HUES48 (cell line): Measurements from ENCODE around the gene ZFP42.

Experiments
- H3K27ac ChIP-seq: one replicate; pipeline ENCODE4 v1.7.0; 2013; ENCODE audit warnings: low read depth, low read length, inconsistent platforms
- H3K27me3 ChIP-seq: 2 replicates; pipeline ENCODE4 v1.6.1; 2013; ENCODE audit warnings: mild to moderate bottlenecking, low read length; ENCODE audit not compliant: control insufficient read depth, insufficient read depth
- H3K36me3 ChIP-seq: 2 replicates; pipeline ENCODE4 v1.6.1; 2013; ENCODE audit warnings: low read length; ENCODE audit not compliant: control insufficient read depth, insufficient read depth
- H3K4me1 ChIP-seq: 2 replicates; pipeline ENCODE4 v1.6.1; 2013; ENCODE audit warnings: mild to moderate bottlenecking, low read length; ENCODE audit not compliant: control insufficient read depth, insufficient read depth
- H3K4me3 ChIP-seq: 2 replicates; pipeline ENCODE4 v1.5.1; 2013; ENCODE audit warnings: mild to moderate bottlenecking, low read depth, low read length
- H3K9ac ChIP-seq: 2 replicates; pipeline ENCODE4 v1.6.1; 2013; ENCODE audit warnings: mild to moderate bottlenecking, low read depth, low read length, moderate library complexity
- H3K9me3 ChIP-seq: 2 replicates; pipeline ENCODE4 v1.6.1; 2013; ENCODE audit warnings: low read length; ENCODE audit not compliant: control insufficient read depth, insufficient read depth

ZFP42 gene

DNA sequence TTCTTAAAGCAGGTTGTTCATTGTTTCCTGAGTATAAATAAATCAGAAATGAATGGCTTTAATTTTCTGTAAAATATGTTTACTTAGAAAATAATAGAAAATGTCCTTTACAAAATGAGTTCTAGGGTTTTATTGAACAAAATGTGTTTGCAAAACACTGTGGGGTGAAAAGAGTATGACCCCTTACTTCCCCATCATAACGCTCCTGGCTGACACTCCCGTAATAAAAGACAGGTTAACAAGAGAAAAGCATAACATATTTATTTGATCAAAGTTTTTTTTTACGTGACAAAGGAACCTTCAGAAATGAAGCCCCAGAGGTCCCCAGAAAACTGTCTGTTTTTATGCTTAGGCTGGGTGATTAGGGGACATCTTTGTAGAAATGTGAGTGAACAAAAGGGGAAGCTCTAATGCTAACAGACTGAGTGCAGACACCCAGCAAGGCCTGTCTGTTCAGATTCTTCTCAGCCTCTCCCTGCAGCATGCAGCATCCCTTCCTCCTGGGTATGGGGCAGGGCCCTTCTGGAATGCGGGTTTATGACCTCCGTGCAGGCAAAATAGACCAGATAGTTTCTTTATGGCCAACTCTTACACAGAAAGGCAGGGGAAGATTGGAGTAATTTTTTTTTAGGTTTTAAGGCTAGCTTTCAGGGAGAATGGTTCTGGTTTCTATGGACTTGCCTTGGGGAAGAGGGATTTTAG, 26.1 kb downstream of the ZFP42 start:
- no peak overlapping the region for H3K9ac ChIP-seq
- no peak overlapping the region for H3K4me3 ChIP-seq
- H3K27me3 ChIP-seq = no peaks in the 10 kb centered on the region
- peak overlapping the region; percentile 2 for H3K27ac ChIP-seq
- no peaks in the 10 kb centered on the region for H3K9me3 ChIP-seq
- H3K36me3 ChIP-seq = no peaks in the 10 kb centered on the region
- peaks cover 29% of the 10 kb centered on the region for H3K4me1 ChIP-seq

GRCh38 chr4:188023682-188024081, 28.1 kb downstream of the ZFP42 start:
- Histone ChIP-seq H3K9me3 (no peaks in the 10 kb centered on the region), H3K27me3 (no peaks in the 10 kb centered on the region), H3K36me3 (no peaks in the 10 kb centered on the region), H3K27ac (no peak overlapping the region), H3K4me3 (no peak overlapping the region), H3K4me1 (peaks cover 18% of the 10 kb centered on the region), H3K9ac (no peak overlapping the region)

DNA sequence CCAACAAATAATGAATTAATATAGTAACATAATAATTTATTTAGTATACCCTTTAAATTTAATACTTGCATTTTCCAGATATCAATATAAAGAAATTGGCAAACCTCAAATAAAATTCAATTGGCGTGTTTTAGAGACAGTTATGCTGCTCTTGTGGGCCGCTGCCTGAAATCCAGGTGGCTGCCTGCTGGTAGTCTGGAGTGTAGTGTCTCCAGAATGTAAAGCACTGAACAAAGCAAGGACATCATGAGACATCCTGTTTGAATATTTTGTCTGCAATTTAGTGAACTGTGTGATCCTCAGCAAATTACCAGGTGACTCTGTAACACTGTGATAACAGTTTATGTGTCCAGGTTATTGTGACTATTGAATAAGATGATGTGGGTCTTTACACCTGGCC, 29.9 kb downstream of the ZFP42 start:
- no peak overlapping the region for H3K9ac ChIP-seq
- no peak overlapping the region for H3K4me3 ChIP-seq
- no peaks in the 10 kb centered on the region for H3K9me3 ChIP-seq
- H3K36me3 ChIP-seq = no peaks in the 10 kb centered on the region
- peaks cover 21% of the 10 kb centered on the region for H3K4me1 ChIP-seq
- H3K27ac ChIP-seq = no peak overlapping the region
- H3K27me3 ChIP-seq = no peaks in the 10 kb centered on the region

DNA sequence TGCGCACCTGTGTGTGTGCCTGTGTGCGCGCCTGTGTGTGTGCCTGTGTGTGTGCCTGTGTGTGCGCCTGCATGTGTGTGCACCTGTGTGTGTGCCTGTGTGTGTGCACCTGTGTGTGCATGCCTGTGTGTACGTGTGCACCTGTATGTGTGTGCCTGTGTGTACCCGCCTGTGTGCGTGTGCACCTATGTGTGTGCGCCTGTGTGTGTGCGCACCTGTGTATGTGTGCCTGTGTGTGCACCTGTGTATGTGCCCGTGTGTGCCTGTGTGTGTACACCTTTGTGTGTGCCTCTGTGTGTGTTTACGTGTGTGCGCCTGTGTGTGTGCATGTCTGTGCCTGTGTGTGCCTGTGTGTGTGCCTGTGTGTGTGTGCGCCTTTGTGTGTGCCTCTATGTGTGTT, 33.5 kb downstream of the ZFP42 start:
- Histone ChIP-seq H3K36me3 (no peaks in the 10 kb centered on the region), H3K4me3 (no peak overlapping the region), H3K27ac (no peak overlapping the region), H3K4me1 (peaks cover 30% of the 10 kb centered on the region), H3K9ac (no peak overlapping the region), H3K9me3 (no peaks in the 10 kb centered on the region), H3K27me3 (no peaks in the 10 kb centered on the region)

GRCh38 chr4:188030401-188030800, 34.8 kb downstream of the ZFP42 start:
- no peak overlapping the region for H3K9ac ChIP-seq
- H3K27me3 ChIP-seq = no peaks in the 10 kb centered on the region
- H3K4me3 ChIP-seq = no peak overlapping the region
- no peak overlapping the region for H3K27ac ChIP-seq
- peaks cover 32% of the 10 kb centered on the region for H3K4me1 ChIP-seq
- no peaks in the 10 kb centered on the region for H3K36me3 ChIP-seq
- no peaks in the 10 kb centered on the region for H3K9me3 ChIP-seq

GRCh38 chr4:188031751-188032150, 36.2 kb downstream of the ZFP42 start:
- Histone ChIP-seq H3K27me3 (no peaks in the 10 kb centered on the region), H3K36me3 (no peaks in the 10 kb centered on the region), H3K4me3 (peak overlapping the region; percentile 56), H3K4me1 (peaks cover 37% of the 10 kb centered on the region), H3K27ac (peak overlapping the region; percentile 96), H3K9me3 (no peaks in the 10 kb centered on the region), H3K9ac (peak overlapping the region; percentile 68)

DNA sequence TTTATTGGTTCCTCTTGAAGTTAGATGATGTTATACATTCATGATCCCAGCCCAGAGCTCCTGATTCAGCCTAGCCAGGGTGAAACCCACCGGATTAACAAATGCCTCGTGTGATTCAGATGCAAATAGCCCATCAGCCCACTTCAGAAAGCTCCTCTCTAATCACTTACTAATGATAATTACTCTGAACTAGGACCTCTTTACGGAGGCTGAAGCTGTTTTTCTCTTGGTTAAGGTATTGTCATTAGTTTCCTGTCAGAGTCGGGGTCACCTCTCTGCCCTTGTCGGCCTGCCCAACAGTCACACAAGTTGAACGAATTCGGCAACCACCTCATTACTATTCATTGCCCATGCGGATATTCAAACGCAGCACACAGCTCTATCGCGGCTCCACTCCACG, 36.6 kb downstream of the ZFP42 start:
- Histone ChIP-seq H3K27ac (peak overlapping the region; percentile 96), H3K9ac (peak overlapping the region; percentile 68), H3K4me3 (peak overlapping the region; percentile 56), H3K4me1 (peaks cover 37% of the 10 kb centered on the region), H3K9me3 (no peaks in the 10 kb centered on the region), H3K36me3 (no peaks in the 10 kb centered on the region), H3K27me3 (no peaks in the 10 kb centered on the region)

DNA sequence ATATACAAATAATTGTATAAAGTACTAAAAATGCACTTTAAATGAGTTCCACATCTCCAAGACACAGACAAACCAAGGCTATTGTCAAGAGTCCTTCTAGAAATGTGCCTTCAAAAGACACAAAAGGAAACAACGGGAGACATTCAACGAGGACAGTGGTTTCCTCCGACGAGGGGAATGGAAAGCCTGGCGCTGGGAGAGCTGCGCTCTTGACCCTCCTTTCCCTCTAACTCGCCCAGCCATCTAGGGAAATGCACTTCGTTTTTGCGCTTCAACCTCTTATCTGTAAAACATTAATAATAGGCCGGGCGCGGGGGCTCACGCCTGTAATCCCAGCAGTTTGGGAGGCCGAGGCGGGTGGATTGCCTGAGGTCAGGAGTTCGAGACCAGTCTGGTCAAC, 37.0 kb downstream of the ZFP42 start:
- Histone ChIP-seq H3K4me3 (peak overlapping the region; percentile 56), H3K27ac (peak overlapping the region; percentile 96), H3K4me1 (peaks cover 37% of the 10 kb centered on the region), H3K36me3 (no peaks in the 10 kb centered on the region), H3K27me3 (no peaks in the 10 kb centered on the region), H3K9me3 (no peaks in the 10 kb centered on the region), H3K9ac (peak overlapping the region; percentile 68; the same call in 1 of the 2 replicates)

DNA sequence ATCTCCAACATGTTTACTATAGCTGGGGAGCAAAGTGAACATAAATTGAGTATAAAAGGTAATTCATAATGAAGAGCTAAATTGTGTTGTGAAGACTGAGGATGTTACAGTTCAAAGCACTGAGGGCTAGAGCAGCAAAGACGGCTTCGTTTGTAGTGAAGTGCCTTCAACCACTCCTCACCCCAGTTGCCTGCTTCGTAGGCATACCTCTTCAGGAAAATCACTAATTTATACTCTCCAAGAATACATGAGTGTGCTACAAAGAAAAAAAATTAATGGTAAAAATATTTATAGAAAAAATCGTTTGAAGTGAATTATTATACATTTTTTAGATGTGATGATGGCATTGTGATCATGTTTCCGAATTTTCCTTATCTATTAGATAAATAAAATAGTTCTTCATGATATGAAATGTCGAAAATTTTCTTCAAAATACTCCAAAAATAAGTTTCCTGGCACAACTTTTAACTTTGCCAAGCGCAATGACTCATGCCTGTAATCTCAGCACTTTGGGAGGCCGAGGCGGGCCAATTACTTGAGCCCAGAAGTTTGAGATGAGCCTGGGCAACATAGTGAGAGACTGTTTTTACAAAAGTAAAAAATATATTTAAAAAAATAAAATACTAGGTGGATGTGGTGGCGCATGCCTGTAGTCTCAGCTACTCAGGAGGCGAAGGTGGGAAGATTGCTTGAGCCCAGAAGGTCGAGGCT, 41.6 kb downstream of the ZFP42 start:
- H3K27ac ChIP-seq = no peak overlapping the region
- peaks cover 28% of the 10 kb centered on the region for H3K4me1 ChIP-seq
- no peak overlapping the region for H3K9ac ChIP-seq
- H3K9me3 ChIP-seq = no peaks in the 10 kb centered on the region
- H3K4me3 ChIP-seq = no peak overlapping the region
- H3K36me3 ChIP-seq = no peaks in the 10 kb centered on the region
- H3K27me3 ChIP-seq = no peaks in the 10 kb centered on the region

DNA sequence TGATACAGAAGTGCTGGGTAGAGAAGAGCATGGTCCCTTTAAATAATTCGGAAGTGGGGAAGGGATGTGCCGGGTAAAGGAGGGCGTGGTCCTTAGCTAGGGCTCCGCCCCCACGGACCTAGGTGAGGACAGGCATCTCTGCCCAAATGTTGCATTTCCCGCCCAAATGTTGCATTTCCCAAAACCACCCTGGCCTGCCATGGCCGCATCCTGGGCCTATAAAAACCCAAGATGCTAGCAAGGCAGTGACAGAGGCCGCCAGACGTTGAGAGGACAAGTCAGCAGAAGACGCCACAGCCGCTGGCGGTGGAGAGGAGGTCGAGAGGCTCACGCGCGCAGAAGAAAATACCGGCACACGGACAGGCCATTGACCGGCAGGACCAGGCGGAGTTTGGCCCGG, 46.1 kb downstream of the ZFP42 start:
- Histone ChIP-seq H3K9ac (no peak overlapping the region), H3K36me3 (no peaks in the 10 kb centered on the region), H3K27ac (no peak overlapping the region), H3K4me1 (peaks cover 14% of the 10 kb centered on the region), H3K4me3 (no peak overlapping the region), H3K27me3 (no peaks in the 10 kb centered on the region), H3K9me3 (no peaks in the 10 kb centered on the region)

DNA sequence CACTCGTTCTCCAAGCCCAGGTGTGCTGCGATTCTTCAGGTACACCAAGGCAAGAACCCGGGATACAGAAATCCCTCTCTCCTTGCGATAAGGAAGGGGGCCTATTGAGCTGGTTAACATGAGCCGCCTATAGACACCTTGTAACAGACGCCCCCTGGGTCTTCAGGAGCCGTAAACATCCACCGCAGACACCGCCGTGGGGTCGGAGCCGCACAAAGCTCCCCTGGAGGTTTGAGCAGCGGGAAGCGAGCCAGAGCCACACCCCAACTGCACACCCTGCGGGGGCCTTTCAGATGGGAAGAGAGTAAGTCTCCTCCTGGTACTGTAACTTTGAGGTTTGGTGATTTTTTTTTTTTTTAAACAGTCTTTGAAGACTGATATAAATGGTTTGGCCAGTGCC, 46.6 kb downstream of the ZFP42 start:
- Histone ChIP-seq H3K4me1 (peaks cover 14% of the 10 kb centered on the region), H3K36me3 (no peaks in the 10 kb centered on the region), H3K9ac (no peak overlapping the region)

More for the DNA sequence above, 46.6 kb downstream of the ZFP42 start:
- H3K4me3 ChIP-seq = no peak overlapping the region
- H3K27me3 ChIP-seq = no peaks in the 10 kb centered on the region
- H3K9me3 ChIP-seq = no peaks in the 10 kb centered on the region
- H3K27ac ChIP-seq = no peak overlapping the region
